Gastrocnemius medialis (tissue), 4 donors: ENCODE data around the gene CHP1. TPM values are rescaled to one million over a fixed set of nuclear protein-coding genes. Genes with fewer than 3 reads are reported as not detected.
"Not testable (repeated sequence)": the region's sequence is repeated elsewhere in the genome, so short reads cannot be mapped to it uniquely, and the experiment has no call there.

Source experiments
- ATAC-seq, 2 donors: fragments of 150-250 bp; one replicate each; pipeline ENCODE4 v1.9.1; 2016
- DNase-seq, 2 donors: peaks; one replicate each; pipeline ENCODE4 v3.0.0-alpha.2; 2019
- H3K27ac ChIP-seq, 4 donors: fragments of 200-600 bp; sonication (generic); 1 replicate in 1 of 4; 2 replicates in 3 of 4; pipeline ENCODE4 v1.5.1; 2016 to 2018; ENCODE audit warnings: mild to moderate bottlenecking in 2 of 4, moderate library complexity in 1 of 4
- H3K27me3 ChIP-seq, 3 donors: fragments of 200-600 bp; sonication (generic) in 2 of 3; 1 replicate in 1 of 3; 2 replicates in 2 of 3; pipeline versions ENCODE4 v1.5.1 to v1.6.0; 2016 to 2019; ENCODE audit warnings: mild to moderate bottlenecking in 1 of 3, moderate library complexity in 1 of 3
- H3K36me3 ChIP-seq, 2 donors: fragments of 200-600 bp; sonication (generic) in 1 of 2; one replicate each; pipeline ENCODE4 v1.5.1; 2017 to 2018
- H3K4me1 ChIP-seq, 2 donors: fragments of 200-600 bp; sonication (generic) in 1 of 2; one replicate each; pipeline ENCODE4 v1.5.1; 2016 to 2017; ENCODE audit warnings: mild to moderate bottlenecking in 2 of 2
- H3K4me3 ChIP-seq, 4 donors: fragments of 200-600 bp; sonication (generic) in 3 of 4; 1 replicate in 1 of 4; 2 replicates in 3 of 4; pipeline ENCODE4 v1.5.1; 2016 to 2019; ENCODE audit warnings: mild to moderate bottlenecking in 2 of 4
- H3K9me3 ChIP-seq, 3 donors: fragments of 200-600 bp; sonication (generic) in 2 of 3; 1 replicate in 1 of 3; 2 replicates in 2 of 3; pipeline ENCODE4 v1.5.1; 2016 to 2019
- CTCF ChIP-seq, 5 experiments: fragments of 450-650 bp in 3 of 5; fragments of 200-600 bp in 2 of 5; sonication (generic) in 2 of 5; IDR thresholded peaks in 4 of 5; conservative IDR thresholded peaks in 1 of 5; 1 replicate in 4 of 5; 2 replicates in 1 of 5; pipeline ENCODE4 v1.5.1; 2016 to 2019; ENCODE audit warnings: antibody characterized with exemption in 5 of 5, mild to moderate bottlenecking in 3 of 5, moderate library complexity in 3 of 5
- POLR2A ChIP-seq, 2 donors: fragments of 450-650 bp; IDR thresholded peaks; one replicate each; pipeline ENCODE4 v1.6.1; 2017; ENCODE audit warnings: antibody characterized with exemption in 2 of 2, mild to moderate bottlenecking in 2 of 2, moderate library complexity in 2 of 2
- in situ Hi-C, 4 donors: fragments of 200-750 bp; cut with MboI; loops; one replicate each; pipeline versions ENCODE4 v1.15.0 to v1.8.0; 2017; ENCODE audit warnings: low sequenced_read_pairs in 4 of 4
- intact Hi-C: fragments of 100-400 bp; cut with DNase I; formaldehyde crosslinking; loops from one replicate; pipeline ENCODE4 v1.15.1; 2023; ENCODE audit warnings: low total_unique reads
- total RNA-seq, 4 donors: library from RNA; depleted of rRNA; stranded (reverse); fragments of >200 nt; gene quantifications; one replicate each; pipeline versions ENCODE4 v1.1.0 to v1.2.3, GENCODE V29; 2016

The CHP1 gene
- total RNA-seq, 4 donors from 2014 or later = 208 to 293 (median 266) TPM

- Histone ChIP-seq H3K4me3 (no peak overlapping the region), H3K9me3 (no peaks in the 10 kb centered on the region), H3K27ac (peak overlapping the region in 2 of 4 donors; percentile 4 to 60), H3K36me3 (peaks cover 6 to 31% of the 10 kb centered on the region in 2 donors), H3K27me3 (no peaks in the 10 kb centered on the region), H3K4me1 (peaks cover 11 to 24% of the 10 kb centered on the region in 2 donors)
- TF ChIP-seq CTCF (IDR thresholded peaks at IDR 0.05 in 4 of 5, conservative IDR thresholded peaks at IDR 0.05 in 1 of 5) (no peak), POLR2A (IDR thresholded peaks at IDR 0.05) (no peak)
- ATAC-seq (no peak), DNase-seq (no peak)
- intact Hi-C loops (no loop called here), in situ Hi-C loops (loop anchor here in 1 of 4 donors (5.0 kb wide), 1 partner anchor 36 kb away; no protein-coding TSS in a partner anchor)
Measured at GRCh38 chr15:41291065-41291631, 60.1 kb downstream of the CHP1 start.

GRCh38 chr15:41292521-41292920, 61.5 kb downstream of the CHP1 start:
- DNase-seq (no peak), ATAC-seq (no peak)
- Histone ChIP-seq H3K27ac (peak overlapping the region in 2 of 4 donors; percentile 20 to 60), H3K27me3 (no peaks in the 10 kb centered on the region), H3K4me3 (no peak overlapping the region), H3K36me3 (peaks cover 0 to 27% of the 10 kb centered on the region in 2 donors), H3K4me1 (peaks cover 11 to 13% of the 10 kb centered on the region in 2 donors), H3K9me3 (no peaks in the 10 kb centered on the region)
- in situ Hi-C loops = loop anchor here in 1 of 4 donors (5.0 kb wide), 1 partner anchor 35 kb away; no protein-coding TSS in a partner anchor
- intact Hi-C loops = no loop called here
- TF ChIP-seq CTCF (IDR thresholded peaks at IDR 0.05 in 4 of 5, conservative IDR thresholded peaks at IDR 0.05 in 1 of 5) (no peak), POLR2A (IDR thresholded peaks at IDR 0.05) (no peak)

GRCh38 chr15:41301139-41301538, 70.1 kb downstream of the CHP1 start:
- H3K4me3 ChIP-seq, in situ Hi-C loops, H3K9me3 ChIP-seq, DNase-seq, ATAC-seq, intact Hi-C loops, H3K27me3 ChIP-seq: not testable (repeated sequence)
- H3K4me1 ChIP-seq = peaks cover 0 to 15% of the 10 kb centered on the region in 2 donors
- H3K36me3 ChIP-seq = peaks cover 0 to 35% of the 10 kb centered on the region in 2 donors
- H3K27ac ChIP-seq = peak overlapping the region in 1 of 4 donors; percentile 32

- intact Hi-C loops = no loop called here
- no peak for TF ChIP-seq POLR2A (IDR thresholded peaks at IDR 0.05)
- in situ Hi-C loops = no loop called here
- Histone ChIP-seq H3K27me3 (no peaks in the 10 kb centered on the region), H3K36me3 (peaks cover 0 to 35% of the 10 kb centered on the region in 2 donors), H3K27ac (peak overlapping the region in 1 of 4 donors; percentile 32), H3K4me1 (peaks cover 0 to 19% of the 10 kb centered on the region in 2 donors), H3K9me3 (no peaks in the 10 kb centered on the region), H3K4me3 (no peak overlapping the region)
- ATAC-seq (no peak), DNase-seq (no peak)
Measured at GRCh38 chr15:41301587-41301986, 70.5 kb downstream of the CHP1 start.

- Histone ChIP-seq H3K27ac (peak overlapping the region in 2 of 4 donors; percentile 47 to 93), H3K9me3 (no peaks in the 10 kb centered on the region), H3K36me3 (peaks cover 0 to 8% of the 10 kb centered on the region in 2 donors), H3K4me3 (no peak overlapping the region), H3K4me1 (peaks cover 5 to 38% of the 10 kb centered on the region in 2 donors), H3K27me3 (no peaks in the 10 kb centered on the region)
- intact Hi-C loops = no loop called here
- ATAC-seq (no peak), DNase-seq (no peak)
- TF ChIP-seq POLR2A (IDR thresholded peaks at IDR 0.05) = no peak
- no peak for TF ChIP-seq CTCF (IDR thresholded peaks at IDR 0.05 in 4 of 5, conservative IDR thresholded peaks at IDR 0.05 in 1 of 5)
- in situ Hi-C loops = no loop called here
Measured at GRCh38 chr15:41304149-41304770, 73.2 kb downstream of the CHP1 start.
